ENCODE results near the gene ADAM29. TPM values are rescaled to one million over a fixed set of nuclear protein-coding genes. Genes with fewer than 3 reads are reported as not detected.
"Not testable (repeated sequence)": the region's sequence is repeated elsewhere in the genome, so short reads cannot be mapped to it uniquely, and the experiment has no call there.

Gene ADAM29
- total RNA-seq, 4 donors from 2014 or later = not detected

GRCh38 chr4:175017751-175018150, 99.6 kb downstream of the ADAM29 start:
- no peak for DNase-seq
- Histone ChIP-seq H3K4me1 (no peaks in the 10 kb centered on the region), H3K4me3 (no peak overlapping the region), H3K36me3 (no peaks in the 10 kb centered on the region), H3K27me3 (no peaks in the 10 kb centered on the region), H3K9me3 (no peaks in the 10 kb centered on the region), H3K27ac (no peak overlapping the region)
- TF ChIP-seq POLR2A (IDR thresholded peaks at IDR 0.05) = no peak
- no peak for TF ChIP-seq CTCF (IDR thresholded peaks at IDR 0.05)
- intact Hi-C loops (cut with DNase I; ENCODE audit: low total_unique reads) = no loop called here

- DNase-seq; H3K4me3 ChIP-seq; H3K27ac ChIP-seq; H3K36me3 ChIP-seq; H3K4me1 ChIP-seq; H3K27me3 ChIP-seq; intact Hi-C loops (cut with DNase I; ENCODE audit: low total_unique reads); H3K9me3 ChIP-seq: not testable (repeated sequence)
Measured at GRCh38 chr4:175019447-175019846, 101.3 kb downstream of the ADAM29 start.

Small RNA genes lying within 50 kb of the gene (small RNA-seq; reads per million reads assigned to genes)
- not detected for gene AC105914.1

Other genes with a start within 250 kb of the ADAM29 start
- under 1 TPM in 2 of 4 donors, not detected in 2; 0.09 to 0.41 TPM for gene GLRA3, start 89.1 kb upstream of the ADAM29 start, total RNA-seq

All from uterus (tissue), 4 donors.